IMR-90 (cell line): ENCODE data around the gene CD276.

Source experiments
- MAZ ChIP-seq: IDR thresholded peaks from 2 replicates; pipeline ENCODE4 v1.6.1; 2012; ENCODE audit warnings: low read depth, mild to moderate bottlenecking, low read length, improper control_type of control experiment, moderate library complexity, borderline replicate concordance
- POLR2A ChIP-seq: IDR thresholded peaks from 2 replicates; pipeline ENCODE4 v1.6.1; 2012; ENCODE audit warnings: mild to moderate bottlenecking, low read depth, low read length
- RAD21 ChIP-seq: IDR thresholded peaks from 2 replicates; pipeline ENCODE4 v1.6.1; 2012; ENCODE audit warnings: low read length, improper control_type of control experiment
- TF ChIP-seq, protein P1 (sequence below): conservative IDR thresholded peaks from 2 replicates; pipeline ENCODE4 v1.5.1; 2012; ENCODE audit warnings: mild to moderate bottlenecking, low read depth, low read length, improper control_type of control experiment

DNA sequence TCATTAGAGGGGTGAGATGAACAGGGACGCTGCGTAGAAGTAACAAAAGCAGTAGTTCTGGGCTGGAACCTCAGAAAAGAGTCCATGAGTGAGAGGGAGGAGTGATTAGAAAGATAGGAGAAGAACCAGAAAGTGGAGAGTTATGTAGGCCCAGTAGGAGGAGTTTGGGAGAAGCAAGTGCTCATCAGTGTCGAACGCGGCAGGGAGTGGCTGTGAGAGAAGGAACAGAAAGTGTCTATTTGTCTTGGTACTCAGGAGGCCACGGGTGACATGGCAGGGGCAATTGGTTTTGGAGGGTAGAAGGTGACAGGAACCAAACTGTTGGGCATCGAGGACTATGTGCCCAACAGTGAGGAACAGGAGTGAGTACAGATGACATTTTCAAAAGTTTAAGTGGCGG lies 70.3 kb downstream of the CD276 start:
- TF ChIP-seq, protein P1, sequence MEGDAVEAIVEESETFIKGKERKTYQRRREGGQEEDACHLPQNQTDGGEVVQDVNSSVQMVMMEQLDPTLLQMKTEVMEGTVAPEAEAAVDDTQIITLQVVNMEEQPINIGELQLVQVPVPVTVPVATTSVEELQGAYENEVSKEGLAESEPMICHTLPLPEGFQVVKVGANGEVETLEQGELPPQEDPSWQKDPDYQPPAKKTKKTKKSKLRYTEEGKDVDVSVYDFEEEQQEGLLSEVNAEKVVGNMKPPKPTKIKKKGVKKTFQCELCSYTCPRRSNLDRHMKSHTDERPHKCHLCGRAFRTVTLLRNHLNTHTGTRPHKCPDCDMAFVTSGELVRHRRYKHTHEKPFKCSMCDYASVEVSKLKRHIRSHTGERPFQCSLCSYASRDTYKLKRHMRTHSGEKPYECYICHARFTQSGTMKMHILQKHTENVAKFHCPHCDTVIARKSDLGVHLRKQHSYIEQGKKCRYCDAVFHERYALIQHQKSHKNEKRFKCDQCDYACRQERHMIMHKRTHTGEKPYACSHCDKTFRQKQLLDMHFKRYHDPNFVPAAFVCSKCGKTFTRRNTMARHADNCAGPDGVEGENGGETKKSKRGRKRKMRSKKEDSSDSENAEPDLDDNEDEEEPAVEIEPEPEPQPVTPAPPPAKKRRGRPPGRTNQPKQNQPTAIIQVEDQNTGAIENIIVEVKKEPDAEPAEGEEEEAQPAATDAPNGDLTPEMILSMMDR = no peak
- TF ChIP-seq RAD21 (no peak), POLR2A (no peak), MAZ (no peak)
